Iris pigment epithelial cell (primary cell): Measurements from ENCODE around the gene IPCEF1.
A peak's percentile ranks its signal among the peaks of the same experiment; 100 is the strongest.

Experiments used
- DNase-seq: peaks from one replicate; pipeline ENCODE4 v3.0.0-alpha.2; 2011; ENCODE audit warnings: low read depth

IPCEF1 gene

DNA sequence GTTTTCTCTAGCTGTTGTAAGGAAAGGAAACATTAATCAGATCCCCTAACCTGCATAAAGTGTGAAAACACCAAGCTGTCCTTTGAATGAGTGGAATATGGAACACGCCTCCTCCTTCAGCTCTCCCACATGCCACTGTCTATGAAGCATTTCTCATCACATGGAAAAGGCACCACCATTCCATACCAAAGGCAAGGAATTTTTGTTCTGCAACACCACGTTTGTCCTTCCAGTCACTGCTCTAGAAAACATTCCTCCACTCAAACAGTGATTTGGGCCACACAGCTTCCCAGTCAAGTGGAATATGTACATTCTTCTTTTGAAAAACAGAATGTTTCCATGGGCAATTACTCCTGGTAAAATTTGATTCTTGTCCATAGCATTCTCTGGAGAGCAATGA lies 197.5 kb downstream of the IPCEF1 start:
- DNase-seq, result no peak

DNA sequence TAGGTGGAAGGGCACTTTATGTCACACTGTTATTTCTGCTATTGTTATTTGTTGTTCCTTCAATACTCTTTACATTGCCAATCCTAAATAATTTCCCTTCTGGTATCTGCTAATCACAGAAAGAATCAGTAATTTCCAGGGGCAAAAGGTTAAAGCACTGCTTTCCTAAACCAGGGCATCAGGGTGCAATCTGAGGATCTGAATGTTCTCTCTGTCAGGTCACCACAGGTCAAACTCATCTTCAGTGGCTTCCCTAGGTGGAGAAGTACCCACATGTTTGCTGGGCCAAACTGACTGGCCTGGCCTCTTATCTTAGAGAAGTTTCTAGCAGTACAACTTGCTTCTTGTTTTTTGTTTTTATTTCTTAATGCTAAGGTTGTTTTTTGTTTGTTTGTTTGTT lies 198.9 kb downstream of the IPCEF1 start:
- DNase-seq, result no peak

DNA sequence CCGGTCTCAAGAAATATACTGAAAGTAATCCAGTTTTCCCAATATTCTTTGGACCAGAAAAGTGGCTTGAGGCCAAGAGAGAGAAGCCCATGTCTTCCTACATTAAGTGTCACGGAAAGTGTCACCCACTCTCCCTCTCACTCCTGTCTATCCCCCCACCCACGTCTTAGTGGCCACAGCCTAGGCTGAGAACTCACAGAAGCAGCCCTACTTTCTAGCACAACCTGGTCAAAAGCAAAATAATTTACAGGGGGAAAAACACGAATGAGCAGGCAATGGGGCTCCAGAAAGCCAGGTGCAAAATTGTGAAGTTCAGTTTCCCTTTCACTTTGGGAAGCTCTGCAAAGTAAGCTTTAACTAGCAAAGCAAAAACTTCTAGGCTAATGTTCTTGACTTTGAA lies 199.5 kb downstream of the IPCEF1 start:
- DNase-seq, result no peak

DNA sequence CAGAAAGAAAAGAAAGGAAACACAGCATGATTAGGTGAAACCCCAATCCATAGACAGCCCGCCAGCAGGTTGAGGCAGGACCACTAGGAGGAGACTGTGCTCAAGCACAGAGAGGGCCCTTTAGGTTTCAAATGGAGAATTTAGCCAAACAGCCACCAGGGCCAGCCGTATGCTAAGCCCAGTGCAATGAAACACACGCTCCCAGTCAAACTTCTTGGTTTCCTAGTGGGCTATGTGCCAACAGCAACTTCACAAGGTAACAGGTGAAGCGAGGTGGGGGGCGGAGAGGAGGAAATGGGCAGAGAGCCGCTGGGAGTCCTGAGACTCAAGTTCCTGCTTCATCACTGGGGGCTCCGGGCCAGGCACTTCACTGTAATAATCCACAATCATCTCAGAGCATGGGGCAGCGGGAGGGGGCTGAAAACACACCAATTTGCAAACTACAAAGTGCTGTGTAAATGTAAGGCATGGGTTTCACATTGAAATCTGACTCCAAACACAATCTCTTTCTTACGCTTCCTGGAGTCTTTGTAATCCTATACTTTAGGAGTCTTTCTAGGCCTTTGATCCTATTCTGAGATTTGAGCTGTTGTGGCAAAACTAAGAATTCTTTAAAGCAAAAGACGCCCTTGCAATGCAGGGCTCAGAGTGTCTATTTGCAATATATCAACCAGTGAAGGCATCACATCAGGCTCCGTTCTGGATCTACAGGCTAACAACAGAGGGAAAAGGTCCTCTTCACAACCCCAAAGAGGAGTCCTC lies 200.3 kb downstream of the IPCEF1 start:
- DNase-seq, result peak; percentile 55

DNA sequence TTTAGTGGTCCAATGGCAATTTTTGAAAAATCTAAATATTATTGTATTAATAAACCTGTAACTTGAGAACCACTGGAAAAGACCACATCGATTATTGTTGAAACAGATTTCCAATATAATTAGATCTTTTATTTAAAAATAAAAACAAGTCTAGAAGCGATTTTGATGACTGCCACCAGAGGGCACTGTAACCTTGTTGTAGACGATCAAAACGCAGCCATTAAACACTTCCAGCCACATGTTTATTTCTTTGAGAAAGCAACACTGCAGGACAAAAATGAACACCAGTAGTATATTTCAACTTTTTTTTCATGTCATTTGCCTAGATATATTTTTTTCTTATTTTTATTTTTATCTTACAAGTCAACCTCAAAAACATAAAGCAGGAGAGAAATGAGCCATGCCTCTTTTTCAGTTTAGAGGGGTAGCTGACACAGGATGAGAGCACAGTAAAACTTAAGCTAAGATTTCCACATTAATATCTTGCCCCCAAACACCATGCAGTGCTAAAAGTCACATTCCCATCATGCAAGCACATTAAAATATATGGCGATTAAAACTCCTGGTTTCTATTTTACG lies 202.1 kb downstream of the IPCEF1 start:
- DNase-seq, result peak; percentile 67

DNA sequence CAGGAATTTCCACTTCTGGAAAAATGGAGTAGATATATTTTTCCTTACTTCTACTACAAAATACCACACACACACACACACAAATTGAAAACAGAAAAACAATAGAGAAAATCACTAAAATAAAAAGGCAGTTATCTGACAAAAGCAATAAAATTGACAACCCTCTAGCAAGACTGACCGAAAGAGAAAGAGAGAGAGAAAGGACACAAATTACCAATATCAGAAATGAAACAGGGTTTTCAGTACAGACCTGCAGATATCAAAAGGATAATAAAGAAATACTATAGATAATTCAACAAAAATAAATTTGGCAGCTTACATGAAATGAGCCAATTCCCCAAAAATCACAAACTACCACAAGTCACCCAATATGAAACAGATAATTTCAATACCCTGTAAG lies 212.8 kb downstream of the IPCEF1 start:
- no peak for DNase-seq

DNA sequence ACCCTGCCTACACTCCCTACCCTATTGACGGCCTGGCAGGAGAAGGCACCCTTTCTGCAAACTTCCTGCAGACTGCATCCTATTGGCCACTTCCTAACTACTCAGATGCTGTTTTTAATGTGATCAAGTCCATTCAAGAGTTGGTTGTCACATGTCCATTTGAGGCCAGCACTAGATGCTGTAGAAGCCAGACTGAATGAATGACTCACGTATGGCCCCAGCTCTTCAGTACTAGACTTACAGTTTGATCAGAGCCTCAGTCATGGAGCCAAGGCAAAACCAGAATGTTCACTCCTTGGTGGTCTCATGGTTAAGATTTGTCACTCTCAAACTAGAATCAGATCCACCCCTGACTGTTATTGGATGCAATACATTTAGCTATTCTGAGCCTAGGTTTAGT lies 215.9 kb downstream of the IPCEF1 start:
- no peak for DNase-seq

DNA sequence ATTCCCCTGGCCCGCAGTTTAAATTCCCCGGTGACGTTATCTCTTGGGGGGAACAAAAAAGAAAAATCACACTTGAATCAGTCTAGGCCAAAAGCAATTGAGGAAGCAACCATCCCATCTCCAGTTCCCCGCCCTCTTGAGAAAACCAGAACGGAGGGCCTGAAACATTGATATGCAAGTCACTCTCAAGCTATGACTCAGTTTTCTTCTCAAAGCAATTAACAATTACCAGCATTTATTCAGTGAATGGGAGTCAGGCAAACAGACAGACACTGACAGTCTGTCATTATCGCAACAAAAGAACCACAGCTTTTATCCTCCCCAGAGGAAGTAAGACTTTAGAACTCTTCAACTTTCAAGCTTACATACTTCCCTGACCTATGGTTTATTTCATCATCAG lies 216.7 kb downstream of the IPCEF1 start:
- no peak for DNase-seq

DNA sequence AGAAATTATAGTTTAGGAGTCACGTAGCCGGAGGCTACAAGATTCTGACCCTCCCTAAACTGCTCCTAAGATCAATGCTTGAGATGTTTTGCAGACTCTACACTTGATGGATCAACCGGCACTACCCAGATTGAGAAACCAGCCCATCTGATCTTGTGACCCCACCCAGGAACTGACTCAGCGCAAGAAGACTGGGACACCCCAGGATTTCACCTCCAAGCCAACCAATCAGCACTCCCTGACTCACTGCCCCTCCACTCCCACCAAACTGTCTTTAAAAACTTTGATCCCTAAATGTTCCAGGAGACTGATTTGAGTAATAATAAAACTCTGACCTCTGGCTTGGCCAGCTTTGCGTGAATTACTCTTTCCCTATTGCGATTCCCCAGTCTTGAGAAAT lies 217.8 kb downstream of the IPCEF1 start:
- DNase-seq, result peak; percentile 4

DNA sequence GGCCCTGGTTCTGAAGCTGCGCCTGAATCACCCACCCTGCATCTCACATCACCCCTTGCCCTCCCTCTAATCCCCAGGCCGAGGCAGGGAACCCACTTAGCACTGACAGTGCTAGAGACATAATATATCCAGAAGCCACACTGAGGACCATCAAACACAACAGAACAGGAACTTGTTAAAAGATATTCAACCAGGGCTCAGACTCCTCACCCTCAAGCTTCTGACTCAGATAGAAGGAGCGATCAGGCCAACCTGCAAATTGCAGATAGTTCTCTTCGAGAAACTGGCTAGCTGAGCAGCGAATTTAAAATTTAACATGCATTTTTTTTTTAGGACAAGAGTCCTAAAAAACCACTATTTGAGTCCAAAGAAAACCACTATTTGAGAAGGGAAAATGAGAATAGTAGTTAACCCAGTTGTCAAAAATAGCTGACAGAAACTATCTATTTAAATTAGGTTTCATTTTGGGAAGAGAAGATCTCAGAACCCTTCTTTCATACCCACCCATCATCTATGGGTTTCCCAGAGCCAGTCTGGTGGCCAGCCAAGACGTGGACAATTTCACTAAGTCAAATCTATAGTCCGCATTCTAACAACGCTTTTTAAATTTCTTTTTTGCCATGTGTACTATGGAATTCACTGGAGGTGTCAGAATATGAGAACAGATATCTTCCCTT lies 222.0 kb downstream of the IPCEF1 start:
- no peak for DNase-seq

DNA sequence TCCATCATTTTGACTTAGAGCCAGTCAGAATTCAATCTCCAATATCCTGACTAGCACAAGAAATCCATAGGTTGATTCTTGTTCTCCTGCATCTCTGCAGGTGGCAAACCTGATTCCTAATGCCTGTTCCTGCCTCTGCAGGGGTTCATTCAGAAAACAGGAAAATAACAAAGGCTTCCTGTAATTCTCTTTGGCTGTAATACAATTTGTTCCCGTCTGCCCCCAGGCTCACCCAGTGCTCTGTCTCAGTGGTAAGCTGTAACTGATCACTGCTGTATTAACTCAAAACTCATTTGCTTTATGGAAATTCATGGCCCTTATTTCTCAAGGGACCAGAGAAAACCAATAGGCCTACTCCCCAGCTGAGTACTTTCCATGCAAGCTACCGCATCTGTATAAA lies 228.9 kb downstream of the IPCEF1 start:
- DNase-seq, result no peak

DNA sequence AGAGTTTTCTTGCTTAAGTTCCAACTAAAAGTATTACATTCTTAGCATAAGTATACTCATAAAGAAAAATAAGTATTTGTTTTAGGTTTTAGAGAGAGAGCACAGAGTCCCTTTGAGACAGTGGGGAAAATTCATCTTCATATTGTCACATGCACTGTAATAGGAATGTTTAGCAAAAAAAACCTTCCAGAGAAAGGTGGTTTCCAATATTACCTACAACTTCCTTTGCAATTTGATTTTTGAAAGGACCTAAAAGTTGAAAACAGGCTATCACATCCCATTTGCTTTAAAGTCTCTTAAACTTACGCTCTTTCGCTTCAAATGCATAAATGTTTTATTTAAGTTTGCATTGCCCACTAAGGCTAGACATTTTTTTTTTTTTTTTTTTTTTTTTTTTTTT lies 231.2 kb downstream of the IPCEF1 start:
- no peak for DNase-seq

DNA sequence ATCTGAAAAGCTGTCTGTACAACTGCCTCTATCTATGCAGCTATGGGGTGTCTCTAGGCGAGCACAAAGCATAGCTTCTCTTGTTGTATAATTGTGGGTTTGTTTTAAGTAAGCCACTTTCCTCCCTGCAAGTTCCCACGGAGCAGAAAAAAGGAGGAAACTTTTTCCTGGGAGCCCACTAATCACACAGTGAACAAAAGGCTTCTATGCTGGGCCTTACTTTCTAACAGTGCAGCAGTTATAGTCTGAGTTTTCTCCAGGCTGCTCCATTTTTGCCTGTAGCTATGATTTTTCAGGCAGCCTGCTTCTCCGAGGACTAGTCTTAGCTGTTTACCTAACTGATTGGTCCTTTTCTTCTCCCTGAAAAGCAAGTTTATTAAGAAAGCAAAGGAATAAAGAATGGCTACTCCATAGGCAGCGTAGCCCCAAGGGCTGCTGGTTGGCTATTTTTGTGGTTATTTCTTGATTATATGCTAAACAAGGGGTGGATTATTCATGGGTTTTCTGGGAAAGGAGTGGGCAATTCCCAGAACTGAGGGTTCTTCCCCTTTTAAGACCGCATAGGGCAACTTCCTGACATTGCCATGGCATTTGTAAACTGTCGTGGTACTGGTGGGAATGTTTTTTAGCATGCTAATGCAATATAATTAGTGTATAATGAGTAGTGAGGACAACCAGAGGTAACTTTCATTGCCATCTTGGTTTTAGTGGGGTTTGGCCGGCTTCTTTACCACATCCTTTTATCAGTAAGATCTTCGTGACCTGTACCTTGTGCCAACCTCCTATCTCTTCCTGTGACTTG lies 233.2 kb downstream of the IPCEF1 start:
- no peak for DNase-seq

DNA sequence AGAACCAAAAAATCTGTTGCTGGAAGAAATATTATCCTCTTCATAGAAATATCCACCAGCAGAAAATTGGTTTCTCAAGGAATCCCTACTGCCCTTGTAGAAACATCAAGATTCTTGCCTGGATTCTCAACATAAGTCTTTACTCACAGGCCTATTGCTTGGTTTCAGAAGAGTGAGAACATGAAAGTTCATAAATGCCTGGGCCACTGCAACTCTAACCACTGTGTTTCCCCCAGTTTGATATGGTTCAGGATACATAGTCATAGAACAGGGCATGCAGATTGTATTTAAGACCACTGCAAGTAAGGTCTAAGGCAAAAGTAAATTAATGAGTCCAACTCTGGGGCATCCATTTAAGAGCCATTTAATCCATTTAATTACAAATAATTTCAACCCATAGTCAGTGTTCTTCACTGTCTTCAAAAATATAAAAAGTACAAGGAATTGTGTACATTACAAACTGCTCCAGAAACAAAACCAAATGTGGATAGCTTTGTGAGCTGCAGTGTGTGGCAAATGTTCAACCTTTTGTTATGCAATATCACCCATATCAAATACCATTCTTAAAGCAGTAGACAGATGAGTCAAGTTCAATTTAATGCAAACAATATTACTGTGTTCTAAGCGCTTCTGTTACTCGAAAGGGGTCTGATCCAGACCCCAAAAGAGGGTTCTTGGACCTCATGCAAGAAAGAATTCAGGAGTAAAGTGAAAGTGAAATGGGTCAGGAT lies 234.2 kb downstream of the IPCEF1 start:
- no peak for DNase-seq

DNA sequence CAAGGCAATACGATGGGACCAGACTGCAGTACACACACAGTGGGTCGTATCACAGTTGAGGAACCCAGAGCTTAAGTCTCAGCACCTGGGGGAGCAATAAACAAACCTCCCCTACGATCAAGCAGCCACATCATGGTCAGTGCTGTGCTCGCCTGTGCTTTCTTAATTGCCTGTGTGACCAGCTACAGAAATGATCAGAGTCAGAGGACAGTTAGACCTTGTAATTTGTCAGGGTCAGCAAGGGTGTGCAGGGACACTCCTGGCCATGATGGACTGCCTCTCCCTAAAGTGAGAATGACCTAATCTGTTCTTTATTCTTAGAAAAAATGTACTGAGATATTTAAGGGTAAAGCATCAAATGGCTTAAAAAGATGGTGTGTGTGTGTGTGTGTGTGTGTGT lies 239.1 kb downstream of the IPCEF1 start:
- no peak for DNase-seq

DNA sequence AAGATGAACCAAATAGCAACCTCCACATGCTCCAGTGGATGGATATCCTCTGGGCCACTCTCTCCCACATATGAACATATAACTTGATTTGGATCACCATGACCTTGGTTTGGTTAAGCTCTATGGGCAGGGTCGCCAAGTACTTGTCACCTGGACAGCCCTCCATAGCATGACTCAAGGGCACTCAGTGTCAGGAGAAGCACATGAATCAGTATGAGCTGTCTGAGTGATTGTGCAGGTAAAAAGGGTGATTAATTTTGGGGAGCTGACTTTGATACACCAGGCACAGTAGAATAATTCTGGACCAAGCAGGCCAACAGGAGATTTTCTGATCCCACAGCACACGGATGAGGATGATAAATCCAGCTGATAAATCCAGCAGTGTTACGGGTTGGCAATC lies 243.2 kb downstream of the IPCEF1 start:
- no peak for DNase-seq

DNA sequence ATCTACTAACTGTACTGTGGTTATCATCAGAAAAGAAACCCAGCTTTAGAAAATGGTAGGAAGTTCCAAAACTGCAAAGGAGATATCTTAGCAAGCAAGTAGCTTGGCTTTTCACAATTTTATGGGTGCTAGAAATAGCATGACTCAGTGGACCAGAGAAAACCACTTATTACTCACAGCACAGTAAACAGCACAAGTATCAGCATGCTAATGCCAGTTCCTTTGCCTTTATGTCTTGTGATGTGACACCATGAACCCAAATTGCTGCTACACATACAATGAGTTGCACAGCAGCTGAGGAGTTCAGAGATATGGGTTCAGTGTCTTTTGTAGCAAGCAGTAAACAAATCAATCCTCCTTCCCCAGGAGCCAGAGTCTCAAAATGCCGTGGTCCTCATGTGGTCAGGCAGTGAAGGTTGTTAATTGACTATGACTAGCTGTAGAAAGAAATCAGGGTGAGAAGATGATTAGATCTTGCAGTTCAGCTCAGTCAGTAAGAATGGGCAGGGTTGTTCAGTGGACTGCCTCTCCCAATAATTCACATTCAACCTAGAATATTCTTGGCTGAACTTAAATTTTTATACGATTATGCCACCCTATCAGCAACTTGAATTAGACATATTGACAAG lies 244.3 kb downstream of the IPCEF1 start:
- DNase-seq, result peak; percentile 33

DNA sequence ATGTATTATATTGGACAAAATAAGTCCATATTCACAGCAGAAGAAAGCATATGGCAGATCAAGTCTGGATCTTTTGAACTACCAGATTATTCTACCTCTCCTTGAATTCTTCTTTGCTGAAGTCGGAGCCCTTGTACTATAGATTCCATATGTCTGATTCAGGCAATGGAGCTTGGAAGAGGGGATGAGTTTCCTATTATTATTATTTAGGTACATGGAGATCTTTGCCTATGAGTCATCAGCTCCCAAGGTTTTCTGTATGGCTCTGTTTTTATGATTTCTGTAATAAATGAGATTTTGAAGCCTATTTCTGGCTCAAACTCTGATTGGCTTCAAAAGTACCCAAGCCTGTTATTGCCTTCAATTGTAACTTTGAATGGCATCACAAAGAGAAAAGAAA lies 245.6 kb downstream of the IPCEF1 start:
- DNase-seq, result no peak

DNA sequence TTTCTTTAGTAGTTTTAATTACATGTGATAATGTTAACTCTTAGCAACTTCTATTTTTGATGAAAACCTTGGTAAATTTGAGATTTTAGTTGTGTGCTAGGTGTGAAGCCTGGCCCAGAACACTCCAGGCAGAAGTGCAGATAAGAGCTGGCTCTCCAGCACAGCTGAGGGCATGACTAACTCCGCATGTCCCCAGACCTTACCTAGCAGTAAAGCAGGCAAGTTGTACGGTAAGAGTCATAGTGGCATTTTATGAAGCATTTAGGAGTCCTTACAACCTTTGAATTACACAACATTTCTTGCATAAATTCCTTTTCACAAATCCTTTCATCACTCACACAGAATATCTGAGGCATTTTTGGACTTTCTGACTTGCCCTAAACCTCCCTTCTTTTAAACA lies 250.4 kb downstream of the IPCEF1 start:
- DNase-seq, result no peak
